ENCODE data around the gene CFAP74. TPM values are rescaled to one million over a fixed set of nuclear protein-coding genes. Genes with fewer than 3 reads are reported as not detected.
A peak's percentile ranks its signal among the peaks of the same experiment; 100 is the strongest.

Gene CFAP74
- total RNA-seq, 1 experiment from 2014 or later, result not detected

- Mint-ChIP-seq H3K27me3 (ENCODE audit: insufficient read depth, unreplicated experiment) (no peaks in the 10 kb centered on the region), H3K36me3 (ENCODE audit: insufficient read depth, unreplicated experiment) (peaks cover 26% of the 10 kb centered on the region), H3K4me1 (ENCODE audit: low read depth, unreplicated experiment) (peaks cover 6% of the 10 kb centered on the region), H3K4me3 (ENCODE audit: unreplicated experiment) (peak overlapping the region; percentile 96), H3K27ac (ENCODE audit: unreplicated experiment) (peak overlapping the region; percentile 85), H3K9me3 (ENCODE audit: unreplicated experiment) (no peaks in the 10 kb centered on the region)
- BruUV-seq (replicated peaks), result no TSS peak
- peak; percentile 78 to 81 for DNase-seq
- no peaks in the 10 kb centered on the region for H3K36me3 ChIP-seq (ENCODE audit: control insufficient read depth, insufficient read depth, low read length)
- no peaks in the 10 kb centered on the region for H3K27me3 ChIP-seq (replicated peaks; ENCODE audit: control insufficient read depth, insufficient read depth, low read length)
- CTCF ChIA-PET, result interaction anchor here (1.0 kb wide), 1 partner anchor 17 kb away, joined by 4 read pairs; no protein-coding TSS in a partner anchor
- no peaks in the 10 kb centered on the region for H3K9me3 ChIP-seq
- H3K4me1 ChIP-seq, result peaks cover 47% of the 10 kb centered on the region
- H3K4me3 ChIP-seq (ENCODE audit: low read depth, low read length), result peak overlapping the region; percentile 91
- POLR2A ChIA-PET, result interaction anchor here (0.7 kb wide), 1 partner anchor 10 kb away, joined by 11 read pairs; no protein-coding TSS in a partner anchor
- intact Hi-C loops (cut with micrococcal nuclease; ENCODE audit: unreplicated experiment), result loop anchor here (1.0 to 2.0 kb wide), 2 partner anchors 28 to 33 kb away; partner anchors contain the start of gene TMEM52
- TF ChIP-seq, protein P1, sequence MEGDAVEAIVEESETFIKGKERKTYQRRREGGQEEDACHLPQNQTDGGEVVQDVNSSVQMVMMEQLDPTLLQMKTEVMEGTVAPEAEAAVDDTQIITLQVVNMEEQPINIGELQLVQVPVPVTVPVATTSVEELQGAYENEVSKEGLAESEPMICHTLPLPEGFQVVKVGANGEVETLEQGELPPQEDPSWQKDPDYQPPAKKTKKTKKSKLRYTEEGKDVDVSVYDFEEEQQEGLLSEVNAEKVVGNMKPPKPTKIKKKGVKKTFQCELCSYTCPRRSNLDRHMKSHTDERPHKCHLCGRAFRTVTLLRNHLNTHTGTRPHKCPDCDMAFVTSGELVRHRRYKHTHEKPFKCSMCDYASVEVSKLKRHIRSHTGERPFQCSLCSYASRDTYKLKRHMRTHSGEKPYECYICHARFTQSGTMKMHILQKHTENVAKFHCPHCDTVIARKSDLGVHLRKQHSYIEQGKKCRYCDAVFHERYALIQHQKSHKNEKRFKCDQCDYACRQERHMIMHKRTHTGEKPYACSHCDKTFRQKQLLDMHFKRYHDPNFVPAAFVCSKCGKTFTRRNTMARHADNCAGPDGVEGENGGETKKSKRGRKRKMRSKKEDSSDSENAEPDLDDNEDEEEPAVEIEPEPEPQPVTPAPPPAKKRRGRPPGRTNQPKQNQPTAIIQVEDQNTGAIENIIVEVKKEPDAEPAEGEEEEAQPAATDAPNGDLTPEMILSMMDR (IDR thresholded peaks at IDR 0.05; ENCODE audit: insufficient read depth in 1 of 2, low read depth in 1 of 2, low read length in 1 of 2, severe bottlenecking in 1 of 2, unreplicated experiment in 1 of 2), result no peak
These were observed 112.1 kb downstream of the CFAP74 start for GRCh38 chr1:1891349-1892078.

DNA sequence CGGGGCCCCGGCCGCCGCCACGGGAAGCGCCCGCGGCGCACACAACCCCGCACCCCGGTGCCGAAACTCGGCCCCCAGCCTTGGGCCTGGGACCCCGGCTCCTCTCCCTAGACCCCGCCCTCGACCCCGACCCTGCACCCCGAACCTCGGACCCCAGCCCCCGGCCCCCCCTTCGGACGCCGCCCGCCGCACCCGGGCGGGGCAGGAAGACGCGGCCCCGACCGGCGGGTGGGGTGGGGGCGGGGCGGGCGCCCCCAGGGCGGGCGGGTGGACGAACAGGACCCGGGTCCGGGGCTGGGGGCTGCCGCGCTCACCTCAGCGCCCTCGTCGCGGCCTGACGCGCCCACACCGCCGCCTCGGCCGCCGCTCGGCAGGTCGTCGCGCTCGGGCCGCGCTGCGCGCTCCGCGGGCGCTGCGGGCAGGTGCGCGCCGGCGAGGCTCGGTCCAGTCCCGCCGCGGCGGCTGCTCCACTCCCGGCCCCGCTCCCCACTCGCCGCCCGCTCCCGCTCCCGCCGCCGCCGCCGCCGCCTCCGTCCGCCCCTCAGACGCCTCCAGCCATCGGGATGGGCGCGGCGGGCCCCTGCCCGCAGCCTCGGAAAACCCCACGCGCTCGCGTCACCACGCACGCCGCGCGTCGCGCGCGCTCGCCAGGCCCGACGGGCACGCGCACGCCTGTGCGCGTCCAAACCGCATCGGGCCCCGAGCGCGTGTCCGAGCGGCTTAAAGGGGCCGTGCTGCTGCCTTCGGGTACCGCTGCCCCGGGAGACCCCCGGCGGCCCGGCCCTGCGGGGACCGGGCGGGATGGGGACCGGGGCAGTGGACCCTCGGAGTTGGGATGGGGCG, 112.9 kb downstream of the CFAP74 start, which contains the start of gene GNB1:
GNB1 (minus strand) TSS at position 582 of the 843 bp plus-strand sequence. CDS start 65,634 bp downstream, outside the sequence.
- Mint-ChIP-seq H3K4me1 (ENCODE audit: low read depth, unreplicated experiment) (peaks cover 6% of the 10 kb centered on the region), H3K27me3 (ENCODE audit: insufficient read depth, unreplicated experiment) (no peaks in the 10 kb centered on the region), H3K9me3 (ENCODE audit: unreplicated experiment) (no peaks in the 10 kb centered on the region), H3K27ac (ENCODE audit: unreplicated experiment) (peak within 1 kb of the TSS; percentile 85), H3K36me3 (ENCODE audit: insufficient read depth, unreplicated experiment) (peaks cover 30% of the 10 kb centered on the region), H3K4me3 (ENCODE audit: unreplicated experiment) (peak within 1 kb of the TSS; percentile 96)
- BruUV-seq (replicated peaks), result no TSS peak
- TF ChIP-seq, protein P1 (IDR thresholded peaks at IDR 0.05; ENCODE audit: insufficient read depth in 1 of 2, low read depth in 1 of 2, low read length in 1 of 2, severe bottlenecking in 1 of 2, unreplicated experiment in 1 of 2), result no peak
- peak within 1 kb of the TSS; percentile 91 for H3K4me3 ChIP-seq (ENCODE audit: low read depth, low read length)
- peak; percentile 80 to 89 for DNase-seq
- no peaks in the 10 kb centered on the region for H3K9me3 ChIP-seq
- H3K4me1 ChIP-seq, result peaks cover 43% of the 10 kb centered on the region
- no peaks in the 10 kb centered on the region for H3K36me3 ChIP-seq (ENCODE audit: control insufficient read depth, insufficient read depth, low read length)
- intact Hi-C loops (cut with micrococcal nuclease; ENCODE audit: unreplicated experiment), result loop anchor here (1.0 to 2.0 kb wide), 2 partner anchors 29 to 32 kb away; partner anchors contain the start of gene TMEM52
- ChIA-PET POLR2A (interaction anchor here (0.7 kb wide), 1 partner anchor 11 kb away, joined by 11 read pairs; no protein-coding TSS in a partner anchor), CTCF (interaction anchor here (1.0 kb wide), 1 partner anchor 18 kb away, joined by 4 read pairs; no protein-coding TSS in a partner anchor)
- H3K27me3 ChIP-seq (replicated peaks; ENCODE audit: control insufficient read depth, insufficient read depth, low read length), result no peaks in the 10 kb centered on the region

Measured in Caco-2 (cell line).